ENCODE measurements around the gene PRORP. TPM values are rescaled to one million over a fixed set of nuclear protein-coding genes. Genes with fewer than 3 reads are reported as not detected.

Gene PRORP
- total and polyA plus RNA-seq, 2 of the 13 experiments (the other 11 are each of a cell fraction or from before 2014, with no cell fraction given): 48.9 to 88.7 TPM

GRCh38 chr14:35146711-35147149 is 24.4 kb downstream of the PRORP start (continued):
- TF ChIP-seq ZNF136 (CRISPR knock-in tag; IDR thresholded peaks at IDR 0.05; ENCODE audit: low read depth) (0 out of 2 replicates have a peak, but pooled peaks have one; percentile 42), MTA1 (CRISPR knock-in tag; IDR thresholded peaks at IDR 0.05; ENCODE audit: borderline replicate concordance) (no peak), ZNF839 (CRISPR knock-in tag; IDR thresholded peaks at IDR 0.05; ENCODE audit: borderline replicate concordance) (no peak), ELF3 (CRISPR knock-in tag; IDR thresholded peaks at IDR 0.05) (peak; percentile 39; the same call in 1 of the 2 replicates), ZNF230 (CRISPR knock-in tag; IDR thresholded peaks at IDR 0.05) (0 out of 2 replicates have a peak, but pooled peaks have one; percentile 22), POLR2A (IDR thresholded peaks at IDR 0.05; ENCODE audit: insufficient read depth in 1 of 2, low read depth in 2 of 2, low read length in 2 of 2) (no peak), DNMT1 (CRISPR knock-in tag; IDR thresholded peaks at IDR 0.05) (no peak), MTERF4 (CRISPR knock-in tag; IDR thresholded peaks at IDR 0.05) (no peak), CCAR2 (optimal IDR thresholded peaks at IDR 0.05; ENCODE audit: low read depth, low read length) (no peak), GFI1 (CRISPR knock-in tag; IDR thresholded peaks at IDR 0.05; ENCODE audit: borderline replicate concordance) (0 out of 2 replicates have a peak, but pooled peaks have one; percentile 14), FOXP1 (IDR thresholded peaks at IDR 0.05) (no peak), FOXP1 (CRISPR knock-in tag; IDR thresholded peaks at IDR 0.05) (peak; percentile 72; the same call in 1 of the 2 replicates), NR2F6 (IDR thresholded peaks at IDR 0.05) (no peak), NR2F6 (CRISPR knock-in tag; IDR thresholded peaks at IDR 0.05) (peak; percentile 50; the same call in 1 of the 2 replicates), ZNF850 (CRISPR knock-in tag; conservative IDR thresholded peaks at IDR 0.05) (no peak), RARA (CRISPR knock-in tag; IDR thresholded peaks at IDR 0.05) (peak; percentile 83), HOXA7 (CRISPR knock-in tag; IDR thresholded peaks at IDR 0.05) (no peak), SOX5 (CRISPR knock-in tag; IDR thresholded peaks at IDR 0.05; ENCODE audit: borderline replicate concordance) (0 out of 2 replicates have a peak, but pooled peaks have one; percentile 31), RBM22 (optimal IDR thresholded peaks at IDR 0.05; ENCODE audit: low read length) (no peak), ZNF317 (CRISPR knock-in tag; IDR thresholded peaks at IDR 0.05) (peak; percentile 29; the same call in 1 of the 2 replicates), IKZF5 (CRISPR knock-in tag; IDR thresholded peaks at IDR 0.05) (0 out of 2 replicates have a peak, but pooled peaks have one; percentile 41), ZNF362 (CRISPR knock-in tag; IDR thresholded peaks at IDR 0.05; ENCODE audit: borderline replicate concordance) (peak; percentile 87), ZNF577 (CRISPR knock-in tag; IDR thresholded peaks at IDR 0.05; ENCODE audit: borderline replicate concordance, low read depth) (no peak), MIER3 (CRISPR knock-in tag; IDR thresholded peaks at IDR 0.05; ENCODE audit: borderline replicate concordance) (0 out of 2 replicates have a peak, but pooled peaks have one; percentile 24), ZMAT3 (CRISPR knock-in tag; conservative IDR thresholded peaks at IDR 0.05) (0 out of 2 replicates have a peak, but pooled peaks have one; percentile 25), PHF20 (CRISPR knock-in tag; IDR thresholded peaks at IDR 0.05) (no peak), ZNF619 (CRISPR knock-in tag; IDR thresholded peaks at IDR 0.05) (no peak)
- TF ChIP-seq, protein P1, sequence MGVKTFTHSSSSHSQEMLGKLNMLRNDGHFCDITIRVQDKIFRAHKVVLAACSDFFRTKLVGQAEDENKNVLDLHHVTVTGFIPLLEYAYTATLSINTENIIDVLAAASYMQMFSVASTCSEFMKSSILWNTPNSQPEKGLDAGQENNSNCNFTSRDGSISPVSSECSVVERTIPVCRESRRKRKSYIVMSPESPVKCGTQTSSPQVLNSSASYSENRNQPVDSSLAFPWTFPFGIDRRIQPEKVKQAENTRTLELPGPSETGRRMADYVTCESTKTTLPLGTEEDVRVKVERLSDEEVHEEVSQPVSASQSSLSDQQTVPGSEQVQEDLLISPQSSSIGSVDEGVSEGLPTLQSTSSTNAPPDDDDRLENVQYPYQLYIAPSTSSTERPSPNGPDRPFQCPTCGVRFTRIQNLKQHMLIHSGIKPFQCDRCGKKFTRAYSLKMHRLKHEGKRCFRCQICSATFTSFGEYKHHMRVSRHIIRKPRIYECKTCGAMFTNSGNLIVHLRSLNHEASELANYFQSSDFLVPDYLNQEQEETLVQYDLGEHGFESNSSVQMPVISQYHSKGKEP (CRISPR knock-in tag; IDR thresholded peaks at IDR 0.05): no peak

Measured in HepG2 (cell line).